LNCAP (cell line): Measurements from ENCODE around the gene C4orf50.

Experiments used
- CTCF ChIP-seq: fragments of 450-650 bp; IDR thresholded peaks from 2 replicates; pipeline ENCODE4 v1.5.1; 2017; ENCODE audit warnings: mild to moderate bottlenecking

C4orf50 gene

DNA sequence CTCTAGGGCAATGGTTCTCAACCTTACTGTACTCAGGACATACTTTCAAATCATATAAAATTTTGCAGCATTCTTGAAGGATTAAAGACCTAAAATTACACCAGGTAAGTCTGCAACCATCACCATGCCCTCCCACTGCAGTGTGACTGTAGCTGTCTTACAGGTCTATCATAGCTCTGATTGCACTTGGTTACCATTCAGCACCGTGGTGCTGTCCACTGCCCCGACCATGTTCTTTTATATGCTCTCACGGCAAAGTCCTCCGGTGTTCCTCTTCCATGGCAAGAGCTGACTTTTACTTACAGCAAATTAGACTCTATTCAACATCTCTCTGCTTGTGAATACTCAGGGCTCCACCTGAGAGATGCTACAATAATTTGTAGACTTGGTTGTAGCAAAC, 136.9 kb downstream of the C4orf50 start:
- TF ChIP-seq CTCF, result no peak

GRCh38 chr4:5878359-5878758, 139.9 kb downstream of the C4orf50 start:
- no peak for TF ChIP-seq CTCF

DNA sequence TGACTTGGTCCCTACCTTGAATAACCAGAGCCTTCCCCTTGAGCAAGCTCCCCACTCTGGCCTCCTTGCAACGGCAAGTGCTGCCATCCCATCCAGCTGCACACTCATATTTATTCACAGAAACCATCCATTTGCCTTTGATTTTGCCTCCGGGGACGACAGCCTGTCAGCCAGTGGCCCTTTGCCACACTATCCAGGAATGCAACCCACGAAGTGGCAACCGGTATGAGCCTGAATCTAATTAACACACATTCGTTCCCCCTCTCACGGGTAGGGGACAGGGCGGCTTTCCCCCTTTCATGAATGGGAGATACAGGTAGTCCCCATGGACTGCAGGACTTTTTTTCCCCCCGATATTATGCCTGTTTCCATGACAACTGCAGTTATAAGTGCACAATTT, 140.8 kb downstream of the C4orf50 start:
- TF ChIP-seq CTCF, result no peak

DNA sequence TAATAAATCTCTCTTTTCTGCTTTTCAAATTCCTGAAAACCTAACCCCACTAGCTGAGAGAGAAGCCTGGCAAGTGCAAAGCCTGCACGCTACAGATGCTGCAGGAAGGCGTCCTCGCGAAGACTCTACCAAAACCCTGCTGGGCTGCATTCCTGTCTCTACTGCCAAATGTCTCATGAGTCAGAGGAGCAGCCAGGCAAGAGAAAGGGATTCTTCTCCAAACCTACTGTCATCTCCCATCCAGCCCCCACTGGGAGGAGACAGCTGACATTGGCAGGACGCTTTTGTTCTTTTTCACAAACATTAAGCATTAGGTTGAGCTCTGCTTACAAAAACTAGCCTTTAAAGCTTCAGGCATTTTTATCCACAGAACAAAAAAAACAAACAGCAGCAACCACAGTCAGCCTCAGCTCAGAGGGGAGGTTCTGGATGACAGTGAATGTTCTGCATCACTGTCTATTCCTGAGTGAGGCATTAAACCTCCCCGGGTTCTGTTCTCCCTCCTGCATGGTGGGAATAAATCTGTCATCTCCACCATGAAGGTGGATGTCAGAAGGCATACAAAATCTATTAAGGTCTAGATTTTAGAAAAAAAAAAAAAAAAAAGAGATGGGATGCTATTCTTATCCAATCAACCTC, 143.3 kb downstream of the C4orf50 start:
- TF ChIP-seq CTCF, result no peak

- no peak for TF ChIP-seq CTCF
These were observed 147.5 kb downstream of the C4orf50 start for GRCh38 chr4:5870701-5871100.

DNA sequence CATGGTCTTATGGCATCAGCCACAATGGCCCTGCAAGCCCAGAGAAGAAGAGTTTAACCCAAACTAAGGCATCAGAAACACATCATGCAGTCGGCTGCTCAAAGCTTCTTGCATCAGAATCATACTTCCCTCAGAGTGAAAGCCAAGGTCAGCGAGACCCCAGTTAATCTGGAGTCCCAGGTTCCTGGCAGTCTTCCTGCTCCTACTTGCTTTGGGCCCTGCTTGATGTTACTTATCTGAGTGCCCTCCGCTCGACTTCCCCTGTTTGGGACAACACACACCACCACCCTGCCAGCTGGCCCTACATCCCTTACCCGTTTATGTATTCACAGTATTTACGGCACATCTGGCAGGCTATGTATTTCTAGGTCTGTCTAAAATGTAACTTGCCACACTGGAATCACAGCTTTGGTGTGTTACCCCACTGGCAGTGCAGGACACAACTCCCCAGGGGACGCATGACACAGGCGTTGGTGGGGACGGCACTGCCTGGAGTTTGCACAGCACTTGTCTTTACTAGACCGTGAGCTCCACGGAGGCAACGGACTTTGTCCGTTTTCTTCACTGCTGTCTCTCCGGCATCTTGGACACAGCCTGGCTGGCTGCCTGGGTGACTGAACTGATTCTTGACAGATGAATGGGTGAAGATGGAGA, 148.1 kb downstream of the C4orf50 start:
- no peak for TF ChIP-seq CTCF

DNA sequence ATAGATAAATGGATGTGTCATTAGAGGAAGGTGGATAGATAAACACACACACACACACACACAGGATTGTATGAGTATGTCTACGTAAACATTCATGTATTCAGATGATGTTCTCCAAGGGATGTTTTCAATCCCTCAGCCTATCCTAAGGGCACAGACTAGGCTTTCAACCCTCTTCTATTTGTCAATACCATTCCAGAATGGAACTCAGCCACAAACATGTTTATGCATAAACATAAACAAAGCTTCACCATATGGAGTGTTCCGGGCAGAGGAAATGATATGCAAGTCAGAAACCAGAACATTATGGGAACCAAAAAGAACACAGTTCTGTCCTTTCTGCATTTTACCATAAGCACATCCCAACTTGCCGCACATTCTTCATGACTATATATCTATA, 150.4 kb downstream of the C4orf50 start:
- no peak for TF ChIP-seq CTCF
